ENCODE measurements around the gene GSK3A. TPM values are rescaled to one million over a fixed set of nuclear protein-coding genes. Genes with fewer than 3 reads are reported as not detected.
A peak's percentile ranks its signal among the peaks of the same experiment; 100 is the strongest.

The GSK3A gene
- total RNA-seq, 2 experiments from 2014 or later = 30.5 to 31.7 TPM

GRCh38 chr19:42247640-42248199 lies 5.3 kb upstream of the GSK3A start:
- intact Hi-C loops (cut with micrococcal nuclease) = no loop called here
- Mint-ChIP-seq H3K9me3 (no peaks in the 10 kb centered on the region), H3K4me3 (no peak overlapping the region), H3K27me3 (no peaks in the 10 kb centered on the region), H3K27ac (no peak overlapping the region), H3K4me1 (ENCODE audit: low read depth) (peaks cover 45% of the 10 kb centered on the region), H3K36me3 (ENCODE audit: low read depth) (peaks cover 26% of the 10 kb centered on the region)
- ChIA-PET POLR2A (interaction anchor here (1.1 to 16.1 kb wide), 4 partner anchors 20 to 115 kb away, joined by 3 to 195 read pairs (median 65); partner anchors contain the start of genes DEDD2, POU2F2 and ZNF526), CTCF (interaction anchor here (1.1 to 6.7 kb wide), 2 partner anchors 32 to 49 kb away, joined by 4 to 107 read pairs; no protein-coding TSS in a partner anchor)
- DNase-seq = no peak
- ATAC-seq = no peak
- TF ChIP-seq CTCF (IDR thresholded peaks at IDR 0.05) = no peak

GRCh38 chr19:42246922-42247639 lies 4.7 kb upstream of the GSK3A start:
- H3K36me3 Mint-ChIP-seq (ENCODE audit: low read depth) = peaks cover 22% of the 10 kb centered on the region
- H3K27ac Mint-ChIP-seq = peak overlapping the region; percentile 71
- no peaks in the 10 kb centered on the region for H3K27me3 Mint-ChIP-seq
- no peak for ATAC-seq
- no peak for DNase-seq
- no peak for TF ChIP-seq CTCF (IDR thresholded peaks at IDR 0.05)
- no peaks in the 10 kb centered on the region for H3K9me3 Mint-ChIP-seq
- CTCF ChIA-PET = interaction anchor here (0.5 to 6.7 kb wide), 4 partner anchors 33 to 50 kb away, joined by 3 to 107 read pairs (median 4); no protein-coding TSS in a partner anchor
- intact Hi-C loops (cut with micrococcal nuclease) = no loop called here
- no peak overlapping the region for H3K4me3 Mint-ChIP-seq
- POLR2A ChIA-PET = interaction anchor here (1.0 to 16.1 kb wide), 8 partner anchors 21 to 124 kb away, joined by 3 to 195 read pairs (median 8); partner anchors contain the start of genes CIC, DEDD2, POU2F2 and ZNF526
- H3K4me1 Mint-ChIP-seq (ENCODE audit: low read depth) = peaks cover 40% of the 10 kb centered on the region

GRCh38 chr19:42246143-42246921 lies 3.9 kb upstream of the GSK3A start:
- no peak overlapping the region for H3K4me3 Mint-ChIP-seq
- peaks cover 37% of the 10 kb centered on the region for H3K4me1 Mint-ChIP-seq (ENCODE audit: low read depth)
- H3K27ac Mint-ChIP-seq = peak overlapping the region; percentile 30

GRCh38 chr19:42245231-42245630 lies 2.8 kb upstream of the GSK3A start:
- intact Hi-C loops (cut with micrococcal nuclease) = no loop called here
- ChIA-PET CTCF (interaction anchor here (1.0 to 6.7 kb wide), 4 partner anchors 16 to 113 kb away, joined by 3 to 107 read pairs (median 5); partner anchors contain the start of gene POU2F2), POLR2A (interaction anchor here (0.9 to 16.1 kb wide), 7 partner anchors 11 to 113 kb away, joined by 3 to 195 read pairs (median 6); partner anchors contain the start of genes CIC, DEDD2 and ZNF526)
- DNase-seq (no peak), ATAC-seq (no peak)
- Mint-ChIP-seq H3K27ac (peak overlapping the region; percentile 100), H3K4me1 (ENCODE audit: low read depth) (peaks cover 39% of the 10 kb centered on the region), H3K27me3 (no peaks in the 10 kb centered on the region), H3K4me3 (peak overlapping the region; percentile 94), H3K9me3 (no peaks in the 10 kb centered on the region), H3K36me3 (ENCODE audit: low read depth) (peaks cover 17% of the 10 kb centered on the region)
- TF ChIP-seq CTCF (IDR thresholded peaks at IDR 0.05) = no peak

More at GRCh38 chr19:42246143-42246921, 3.9 kb upstream of the GSK3A start:
- Mint-ChIP-seq H3K27me3 (no peaks in the 10 kb centered on the region), H3K9me3 (no peaks in the 10 kb centered on the region), H3K36me3 (ENCODE audit: low read depth) (peaks cover 15% of the 10 kb centered on the region)
- CTCF ChIA-PET = interaction anchor here (0.5 to 6.7 kb wide), 4 partner anchors 34 to 51 kb away, joined by 3 to 107 read pairs (median 4); no protein-coding TSS in a partner anchor
- DNase-seq (peak; percentile 38), ATAC-seq (no peak)
- TF ChIP-seq CTCF (IDR thresholded peaks at IDR 0.05) = no peak
- intact Hi-C loops (cut with micrococcal nuclease) = no loop called here
- POLR2A ChIA-PET = interaction anchor here (1.0 to 16.1 kb wide), 8 partner anchors 21 to 123 kb away, joined by 3 to 195 read pairs (median 8); partner anchors contain the start of genes CIC, DEDD2, POU2F2 and ZNF526
